Stimulated activated CD4-positive, alpha-beta T cell treated with anti-CD3 and anti-CD28 coated beads, TNF-alpha, amount 100 ng/mL, for 48 hours (primary cell): ENCODE results near the gene TARS1.
A peak's percentile ranks its signal among the peaks of the same experiment; 100 is the strongest.

Experiments used
- DNase-seq, 3 donors: peaks; one replicate each; pipeline ENCODE4 v3.0.0-alpha.2; 2020; ENCODE audit warnings: low read depth in 3 of 3

TARS1 gene

GRCh38 chr5:33439905-33440481 is 772 bp upstream of the TARS1 start:
- peak in 1 of 3 donors; percentile 3 for DNase-seq

GRCh38 chr5:33441241-33442177 is 744 bp downstream of the TARS1 start:
- peak in 2 of 3 donors; percentile 14 for DNase-seq

DNA sequence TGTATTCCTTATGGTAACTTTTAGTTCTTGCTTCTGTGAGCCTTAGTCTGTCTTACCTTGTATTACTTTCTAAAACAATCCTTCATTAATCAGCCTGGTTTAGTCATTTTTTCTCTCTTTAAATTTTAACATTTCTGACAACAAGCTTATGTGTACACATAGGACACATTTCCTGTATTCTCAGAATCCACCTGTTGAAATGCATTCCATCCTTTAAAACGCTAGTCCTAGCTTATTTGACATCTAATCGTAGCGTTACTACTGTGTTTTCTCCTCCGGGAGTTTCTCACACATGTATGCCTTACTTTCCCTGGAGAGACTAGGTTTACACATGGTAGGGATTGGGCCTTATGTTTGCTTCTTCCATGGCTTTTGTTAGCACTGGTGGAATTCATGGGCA is 3.8 kb downstream of the TARS1 start:
- no peak for DNase-seq

GRCh38 chr5:33445798-33446197 is 5.0 kb downstream of the TARS1 start:
- no peak for DNase-seq

GRCh38 chr5:33448118-33448517 is 7.4 kb downstream of the TARS1 start:
- DNase-seq, result no peak

DNA sequence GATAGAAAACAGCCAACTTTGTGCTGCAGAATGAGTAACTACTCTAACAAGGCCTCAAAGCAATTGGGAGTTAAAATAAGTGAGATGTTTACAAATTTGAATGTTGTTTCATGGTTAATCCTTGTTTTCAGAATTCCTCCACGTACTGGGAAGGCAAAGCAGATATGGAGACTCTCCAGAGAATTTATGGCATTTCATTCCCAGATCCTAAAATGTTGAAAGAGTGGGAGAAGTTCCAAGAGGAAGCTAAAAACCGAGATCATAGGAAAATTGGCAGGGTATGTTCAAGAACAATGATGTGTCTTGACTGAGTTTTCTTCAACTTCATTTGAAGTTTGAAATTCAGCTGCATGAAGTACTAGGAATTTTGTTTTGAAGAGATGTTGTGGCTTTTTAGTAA is 16.4 kb downstream of the TARS1 start:
- no peak for DNase-seq

DNA sequence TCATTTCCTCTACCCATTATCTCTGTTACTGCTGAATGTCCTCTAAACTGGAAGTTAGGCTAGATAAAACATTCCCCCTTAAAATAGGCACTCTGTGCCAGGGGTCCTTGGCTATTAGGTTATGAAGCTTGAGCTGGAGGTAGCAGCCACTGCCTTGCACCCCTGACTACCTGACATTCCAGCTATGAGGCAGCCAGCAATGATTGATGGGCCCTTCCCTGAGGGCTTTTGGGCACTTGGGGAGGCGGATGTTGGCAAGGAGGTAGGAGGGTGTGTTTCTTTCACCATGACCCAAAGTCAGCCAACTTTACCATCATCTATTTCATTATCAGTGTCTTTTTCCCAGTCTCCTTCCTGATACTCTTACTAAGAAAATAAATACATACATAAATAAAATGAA is 17.1 kb downstream of the TARS1 start:
- DNase-seq, result no peak

- no peak for DNase-seq
Observed at GRCh38 chr5:33460210-33460609, 19.4 kb downstream of the TARS1 start.

DNA sequence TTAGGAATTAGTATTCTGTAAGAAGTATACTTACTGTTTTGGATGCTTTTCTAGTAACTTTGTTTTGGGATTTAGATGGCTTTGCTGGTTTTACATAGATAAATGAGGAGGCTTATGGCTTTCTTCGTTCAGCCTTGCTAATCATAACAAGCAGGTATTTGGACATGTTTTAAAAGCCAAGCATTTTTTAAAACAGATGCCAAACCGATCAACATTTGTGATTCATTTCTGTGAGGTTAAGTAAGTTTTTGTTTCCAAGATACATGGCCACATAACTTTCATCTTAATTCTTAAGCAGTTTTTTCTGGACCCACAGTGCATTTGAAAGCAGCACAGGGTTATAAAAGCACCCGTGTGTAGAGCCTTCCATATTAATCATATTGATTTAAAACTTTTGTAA is 21.7 kb downstream of the TARS1 start:
- DNase-seq, result no peak

DNA sequence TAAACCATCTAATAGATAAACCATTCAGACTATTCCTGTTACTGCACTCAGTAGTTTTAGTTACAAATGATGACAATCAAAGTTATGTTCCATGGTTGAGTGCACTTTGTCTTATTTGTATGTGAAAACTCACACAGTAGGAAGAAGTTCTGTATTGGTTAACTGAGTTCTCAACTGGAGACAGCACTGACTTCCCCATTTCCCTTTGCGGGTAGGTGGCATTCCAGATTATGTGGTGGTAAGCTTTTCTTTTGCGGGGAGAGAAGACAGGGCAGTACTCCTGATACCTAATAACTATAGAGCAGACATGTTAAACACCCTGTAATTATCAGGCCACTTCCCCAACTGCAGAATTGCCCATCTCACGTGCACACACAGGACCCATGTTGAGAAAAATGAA is 24.4 kb downstream of the TARS1 start:
- no peak for DNase-seq

DNA sequence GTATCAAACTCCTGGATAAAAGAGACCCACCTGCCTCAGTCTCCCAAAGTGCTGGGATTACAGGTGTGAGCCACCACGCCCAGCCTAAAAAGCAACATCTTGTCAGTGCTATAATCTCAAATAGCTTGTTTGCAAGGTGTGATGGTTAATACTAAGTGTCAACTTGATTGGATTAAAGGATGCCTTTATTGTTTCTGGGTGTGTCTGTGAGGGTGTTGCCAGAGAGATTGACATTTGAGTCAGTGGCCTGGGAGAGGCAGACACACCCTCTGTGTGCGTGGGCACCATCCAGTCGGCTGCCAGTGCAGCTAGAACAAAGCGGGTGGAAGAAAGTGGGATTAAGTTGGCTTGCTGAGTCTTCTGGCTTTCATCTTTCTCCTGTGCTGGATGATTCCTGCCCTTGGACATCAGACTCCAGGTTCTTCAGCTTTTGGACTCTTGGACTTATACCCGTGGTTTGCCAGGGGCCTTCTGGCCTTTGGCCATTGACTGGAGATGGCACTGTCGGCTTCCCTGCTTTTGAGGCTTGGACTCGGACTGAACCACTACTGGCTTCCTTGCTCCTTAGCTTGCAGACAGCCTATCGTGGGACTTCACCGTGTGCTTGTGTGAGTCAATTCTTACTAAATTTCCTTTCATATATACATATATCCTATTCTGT is 28.1 kb downstream of the TARS1 start:
- DNase-seq, result no peak

DNA sequence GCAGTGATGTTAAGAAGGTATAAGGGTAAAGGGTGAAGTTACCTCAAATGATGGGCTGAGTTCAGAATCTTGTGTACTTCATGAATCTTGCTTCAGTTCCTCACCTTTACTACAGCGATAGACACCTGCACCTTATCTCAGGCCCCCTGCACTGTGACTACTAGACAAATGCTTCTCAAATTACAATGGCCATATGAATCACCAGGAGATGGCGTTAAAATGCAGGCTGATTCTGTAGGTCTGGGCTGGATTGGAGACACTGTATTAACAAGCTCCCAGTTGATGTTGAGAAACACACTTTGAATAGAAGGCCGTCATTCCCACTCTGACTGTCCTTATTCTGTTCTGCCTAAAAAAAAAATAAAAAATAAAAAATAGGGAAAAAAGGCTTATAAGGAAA is 29.8 kb downstream of the TARS1 start:
- no peak for DNase-seq

DNA sequence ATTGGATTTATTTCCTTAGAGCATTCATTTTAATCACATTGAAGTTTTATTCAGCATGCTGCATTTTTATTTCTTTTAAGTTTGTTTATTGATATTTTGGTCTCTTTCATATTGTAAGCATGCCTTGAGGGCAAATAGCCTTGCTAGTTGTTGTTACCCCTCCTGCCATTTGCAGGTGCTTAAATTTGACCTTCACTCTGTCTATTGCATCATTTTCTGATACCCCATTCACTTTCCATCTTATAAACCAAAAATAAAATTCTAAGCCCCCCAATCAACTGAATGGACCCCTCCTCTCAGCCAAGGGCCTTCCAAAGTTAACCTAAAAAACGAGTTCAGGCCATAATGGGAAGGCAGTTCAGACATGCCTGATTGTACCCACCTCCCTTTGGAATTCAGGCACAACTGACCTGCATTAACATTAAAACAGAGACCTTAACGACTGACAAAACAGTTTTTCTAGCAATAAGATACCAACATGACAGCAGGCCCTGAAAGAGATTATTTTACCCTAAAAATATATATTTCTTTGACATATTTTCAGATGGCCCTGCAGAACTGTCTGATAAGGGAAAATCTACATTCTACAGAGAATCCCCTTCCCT is 32.1 kb downstream of the TARS1 start:
- DNase-seq, result no peak

GRCh38 chr5:33474004-33474403 is 33.2 kb downstream of the TARS1 start:
- no peak for DNase-seq

DNA sequence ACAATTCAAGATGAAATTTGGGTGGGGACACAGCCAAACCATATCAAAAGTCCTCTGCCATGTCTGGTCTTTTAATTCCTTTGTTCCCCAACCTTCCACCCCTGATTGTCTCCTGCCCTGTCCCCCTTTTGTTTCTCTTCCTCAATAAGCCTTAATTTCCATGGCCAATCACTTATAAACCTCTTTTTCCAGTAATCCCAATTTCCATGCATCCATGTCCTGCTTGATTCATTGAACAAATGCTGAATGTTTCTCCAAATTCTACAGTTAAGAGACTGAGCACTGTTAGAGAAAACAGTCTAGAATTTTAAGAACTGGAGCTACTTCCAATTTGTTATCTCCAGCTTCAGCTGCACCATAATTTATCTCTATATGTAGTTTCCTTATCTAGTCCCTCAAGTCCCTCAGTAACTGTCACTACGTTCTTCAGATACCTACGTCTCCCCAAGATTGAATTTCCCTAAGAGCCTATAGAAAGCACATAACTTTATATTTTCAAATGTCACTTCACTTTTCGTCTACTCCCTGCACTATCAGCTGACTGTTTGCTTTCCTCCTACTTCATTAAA is 34.2 kb downstream of the TARS1 start:
- no peak for DNase-seq

DNA sequence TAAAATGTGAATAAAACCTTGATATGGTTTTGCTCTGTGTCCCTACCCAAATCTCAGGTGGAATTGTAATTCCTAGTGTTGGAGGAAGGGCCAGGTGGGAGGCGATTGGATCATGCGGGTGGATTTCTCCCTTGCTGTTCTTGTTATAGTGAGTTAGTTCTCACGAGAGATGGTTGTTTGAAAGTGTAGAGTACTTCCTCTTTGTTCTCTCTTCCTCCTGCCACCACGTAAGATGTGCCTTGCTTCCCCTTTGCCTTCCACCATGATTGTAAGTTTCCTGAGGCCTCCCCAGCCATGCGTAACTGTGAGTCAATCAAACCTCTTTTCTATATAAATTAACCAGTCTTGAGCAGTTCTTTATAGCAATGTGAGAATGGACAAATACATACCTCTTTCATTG is 34.9 kb downstream of the TARS1 start:
- DNase-seq, result no peak

DNA sequence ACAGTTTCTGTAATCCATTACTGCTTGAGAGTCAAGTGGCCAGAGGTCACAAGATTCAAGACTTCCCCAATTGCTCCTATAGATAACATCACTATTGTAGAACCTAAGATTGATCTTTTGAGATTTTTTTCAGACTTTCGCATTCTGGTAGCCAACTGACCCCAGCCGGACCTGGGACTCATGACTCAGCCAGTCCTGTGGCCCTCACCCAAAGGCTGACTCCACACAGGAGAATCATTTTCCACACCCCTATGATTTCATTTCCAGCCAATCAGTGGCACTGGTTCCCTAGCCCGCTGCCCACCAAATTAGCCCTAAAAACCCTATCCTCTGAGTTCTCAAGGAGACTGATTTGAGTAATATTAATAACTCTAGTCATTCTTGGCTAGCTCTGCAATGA is 36.2 kb downstream of the TARS1 start:
- no peak for DNase-seq

- no peak for DNase-seq
Observed at GRCh38 chr5:33477816-33478215, 37.1 kb downstream of the TARS1 start.

- DNase-seq, result no peak
Observed at GRCh38 chr5:33479311-33479710, 38.5 kb downstream of the TARS1 start.

- no peak for DNase-seq
Observed at GRCh38 chr5:33480876-33481275, 40.1 kb downstream of the TARS1 start.

- DNase-seq, result no peak
Observed at GRCh38 chr5:33482335-33482734, 41.6 kb downstream of the TARS1 start.

DNA sequence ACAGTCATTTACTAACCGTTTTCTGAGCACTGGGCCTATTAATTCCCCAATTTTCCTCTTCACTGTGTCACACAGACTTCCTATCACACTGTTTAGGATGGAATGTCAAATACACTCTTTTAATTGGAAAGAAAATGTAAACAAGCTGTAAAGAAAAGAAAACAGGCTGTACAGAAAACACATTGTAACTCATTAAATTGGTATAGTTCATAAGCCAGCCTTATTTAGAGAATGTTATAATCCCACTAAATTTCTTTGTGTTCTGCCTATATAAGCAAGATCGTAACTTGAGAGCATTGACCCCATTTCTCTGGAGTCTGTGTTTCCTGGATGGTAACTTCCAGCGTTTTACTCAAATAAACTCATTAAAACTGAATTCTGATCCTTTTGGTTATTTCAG is 46.5 kb downstream of the TARS1 start:
- no peak for DNase-seq
